Heart right ventricle (tissue), 16 donors: ENCODE results near the gene ANKRD33B. TPM values are rescaled to one million over a fixed set of nuclear protein-coding genes. Genes with fewer than 3 reads are reported as not detected.
A peak's percentile ranks its signal among the peaks of the same experiment; 100 is the strongest.

Experiments
- ATAC-seq, 8 donors: fragments of 200-7000 bp; cut with Tn5 transposase; one replicate each; pipeline ENCODE4 v1.9.1; 2020; ENCODE audit warnings: mild to moderate bottlenecking in 8 of 8, moderate library complexity in 8 of 8, moderate number of reproducible peaks in 1 of 8
- DNase-seq, 2 donors: peaks; one replicate each; pipeline ENCODE4 v3.0.0-alpha.2; 2020
- H3K27ac ChIP-seq, 10 donors: fragments of 200-600 bp; sonication (generic) in 2 of 10; one replicate each; pipeline versions ENCODE4 v1.5.0 to v1.8.0; 2020 to 2022; ENCODE audit warnings: mild to moderate bottlenecking in 3 of 10
- H3K27me3 ChIP-seq, 7 donors: fragments of 200-600 bp; one replicate each; pipeline ENCODE4 v1.8.0; 2021 to 2022; ENCODE audit warnings: mild to moderate bottlenecking in 2 of 7
- H3K36me3 ChIP-seq, 9 donors: fragments of 200-600 bp; sonication (generic) in 1 of 9; one replicate each; pipeline versions ENCODE4 v1.5.0 to v1.8.0; 2020 to 2022; ENCODE audit warnings: mild to moderate bottlenecking in 2 of 9
- H3K4me1 ChIP-seq, 9 donors: fragments of 200-600 bp; sonication (generic) in 1 of 9; one replicate each; pipeline versions ENCODE4 v1.5.0 to v1.8.0; 2020 to 2022; ENCODE audit warnings: mild to moderate bottlenecking in 4 of 9
- H3K4me3 ChIP-seq, 10 donors: fragments of 200-600 bp; sonication (generic) in 2 of 10; one replicate each; pipeline versions ENCODE4 v1.5.0 to v1.8.0; 2020 to 2022; ENCODE audit warnings: mild to moderate bottlenecking in 7 of 10, moderate library complexity in 2 of 10
- H3K9me3 ChIP-seq, 11 donors: fragments of 200-600 bp in 10 of 11; sonication (generic) in 2 of 11; one replicate each; pipeline versions ENCODE4 v1.5.0 to v1.8.0; 2013 to 2022; ENCODE audit warnings: mild to moderate bottlenecking in 2 of 11, control low read depth in 1 of 11, moderate library complexity in 1 of 11
- WGBS, 2 donors: extraction: QIAGEN DNeasy Blood & Tissue Kit; methylation state at CpG; one replicate each; pipeline ENCODE4 v1.1.7; 2013; ENCODE audit warnings: inconsistent platforms in 1 of 2; 5-methylcytosine and 5-hydroxymethylcytosine counted together
- intact Hi-C, 10 donors: fragments of 100-400 bp; cut with DNase I; formaldehyde crosslinking; loops; one replicate each; pipeline versions ENCODE4 v1.11.1 to v1.14.2; 2022
- polyA plus RNA-seq, 2 donors: library from polyadenylated mRNA; stranded (reverse); fragments of 200-250 nt; gene quantifications; one replicate each; pipeline ENCODE4 v1.2.3, GENCODE V29; 2013
- total RNA-seq, 10 donors: library from RNA; stranded (reverse); fragmentation: NEBNext Ultra II Directional in 3 of 10; extraction: Animal tissue kit (Norgen Biotek cat#: 25700) in 3 of 10; gene quantifications; one replicate each; pipeline versions ENCODE4 v1.2.1 to v1.2.4, GENCODE V29; 2021 to 2023
- TF ChIP-seq, protein P1 (sequence below), 9 donors: fragments of 200-600 bp; sonication (generic) in 2 of 9; IDR thresholded peaks; one replicate each; pipeline versions ENCODE4 v1.5.0 to v1.8.0; 2021 to 2022; ENCODE audit warnings: antibody characterized with exemption in 9 of 9, mild to moderate bottlenecking in 5 of 9, moderate library complexity in 1 of 9
- donor health status: Arrhythmogenic right ventricular cardiomyopathy.
- donor health status: ischemic (EF 13 %, LVEDD 7.1; RV severe dilation, severe dysfunction).
- donor health status: healthy with polysubstance abuse.
- donor health status: DM: no; HTN: yes; CAD: no.
- donor health status: DM: no; HTN: no; CAD: no.
- donor health status: ischemic (EF 25% LVEDD 6.9; RV normal size, moderate dysfunction).
- donor health status: ischemic (EF 25% LVEDD 5.7; RV mildly dilated, moderate dysfunction).
- donor health status: healthy.
- donor health status: DM: yes; HTN: yes; CAD: no.
- donor health status: Ischemic cardiomyopathy.
- donor health status: ischemic (EF 35%, LVEDD 5.7; RV mildly dilated, moderate dysfunction).
- donor health status: nonischemic (EF 11% LVEDD 7.7; RV severe dilation, severe dysfunction).
- donor health status: DM: yes; HTN: yes; CAD: no.
- donor health status: PGD.
- donor health status: ischemic (EF 29% LVEDD 5.4; RV normal size, mild dysfunction).
- donor health status: nonischemic (EF 23%, LVEDD 6.1; RV moderate dilation, normal function).

The ANKRD33B gene
- total and polyA plus RNA-seq, 12 donors = 0.46 to 33.0 (median 13.3) TPM

GRCh38 chr5:10704949-10705621 lies 141.2 kb downstream of the ANKRD33B start:
- H3K9me3 ChIP-seq = no peaks in the 10 kb centered on the region
- TF ChIP-seq, protein P1, sequence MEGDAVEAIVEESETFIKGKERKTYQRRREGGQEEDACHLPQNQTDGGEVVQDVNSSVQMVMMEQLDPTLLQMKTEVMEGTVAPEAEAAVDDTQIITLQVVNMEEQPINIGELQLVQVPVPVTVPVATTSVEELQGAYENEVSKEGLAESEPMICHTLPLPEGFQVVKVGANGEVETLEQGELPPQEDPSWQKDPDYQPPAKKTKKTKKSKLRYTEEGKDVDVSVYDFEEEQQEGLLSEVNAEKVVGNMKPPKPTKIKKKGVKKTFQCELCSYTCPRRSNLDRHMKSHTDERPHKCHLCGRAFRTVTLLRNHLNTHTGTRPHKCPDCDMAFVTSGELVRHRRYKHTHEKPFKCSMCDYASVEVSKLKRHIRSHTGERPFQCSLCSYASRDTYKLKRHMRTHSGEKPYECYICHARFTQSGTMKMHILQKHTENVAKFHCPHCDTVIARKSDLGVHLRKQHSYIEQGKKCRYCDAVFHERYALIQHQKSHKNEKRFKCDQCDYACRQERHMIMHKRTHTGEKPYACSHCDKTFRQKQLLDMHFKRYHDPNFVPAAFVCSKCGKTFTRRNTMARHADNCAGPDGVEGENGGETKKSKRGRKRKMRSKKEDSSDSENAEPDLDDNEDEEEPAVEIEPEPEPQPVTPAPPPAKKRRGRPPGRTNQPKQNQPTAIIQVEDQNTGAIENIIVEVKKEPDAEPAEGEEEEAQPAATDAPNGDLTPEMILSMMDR (IDR thresholded peaks at IDR 0.05) = no peak
- H3K27me3 ChIP-seq = no peaks in the 10 kb centered on the region
- peaks cover 0 to 3% (median 0%) of the 10 kb centered on the region in 9 donors for H3K36me3 ChIP-seq
- intact Hi-C loops = loop anchor here in 6 of 10 donors (5.0 to 10.0 kb wide), 6 partner anchors 50 to 1320 kb away; partner anchors contain the start of gene DAP (in 3 of the 6)
- peak in 4 of 8 donors; percentile 27 to 55 (median 46) for ATAC-seq
- H3K4me1 ChIP-seq = peaks cover 9 to 50% (median 39%) of the 10 kb centered on the region in 9 donors
- WGBS, 2 donors = 66 to 68% methylated on average over 10 of the region's 10 CpGs
- peak overlapping the region in 5 of 10 donors; percentile 16 to 54 (median 37) for H3K27ac ChIP-seq
- no peak for DNase-seq
- no peak overlapping the region for H3K4me3 ChIP-seq

GRCh38 chr5:10705747-10706146 lies 141.9 kb downstream of the ANKRD33B start:
- no peaks in the 10 kb centered on the region for H3K9me3 ChIP-seq
- H3K27me3 ChIP-seq = no peaks in the 10 kb centered on the region
- peak overlapping the region in 2 of 10 donors; percentile 16 to 54 for H3K27ac ChIP-seq
- H3K4me3 ChIP-seq = no peak overlapping the region
- intact Hi-C loops = loop anchor here in 3 of 10 donors (10.0 kb wide), 3 partner anchors 49 to 1319 kb away; no protein-coding TSS in a partner anchor
- H3K36me3 ChIP-seq = no peaks in the 10 kb centered on the region
- DNase-seq (no peak), ATAC-seq (no peak)
- TF ChIP-seq, protein P1 (IDR thresholded peaks at IDR 0.05) = no peak
- 95 to 98% methylated on average over 2 of the region's 2 CpGs for WGBS, 2 donors
- peaks cover 9 to 57% (median 39%) of the 10 kb centered on the region in 9 donors for H3K4me1 ChIP-seq

DNA sequence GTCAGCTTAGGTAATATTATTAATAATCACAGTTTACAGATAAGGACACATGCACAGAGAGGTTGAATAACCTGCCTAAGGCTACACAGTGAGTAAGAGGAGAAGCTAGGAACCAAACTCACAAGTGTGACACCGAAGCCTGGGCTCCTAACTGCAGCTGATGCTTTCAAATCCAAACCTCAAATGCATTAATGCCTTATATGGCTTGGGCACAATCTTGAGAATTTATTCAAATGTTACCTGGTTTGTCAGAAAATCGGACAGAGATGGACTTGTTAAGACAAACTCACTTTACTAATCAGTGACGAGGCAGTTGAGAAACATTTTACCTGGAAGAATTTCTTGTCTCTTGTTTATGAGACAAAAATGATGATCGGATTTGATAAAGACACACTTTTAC lies 142.5 kb downstream of the ANKRD33B start:
- no peaks in the 10 kb centered on the region for H3K36me3 ChIP-seq
- H3K4me1 ChIP-seq = peaks cover 9 to 58% (median 39%) of the 10 kb centered on the region in 9 donors
- no peak overlapping the region for H3K4me3 ChIP-seq
- ATAC-seq = no peak
- WGBS, 2 donors = 98% methylated on average over 4 of the region's 4 CpGs
- DNase-seq = no peak
- H3K27me3 ChIP-seq = no peaks in the 10 kb centered on the region
- no peaks in the 10 kb centered on the region for H3K9me3 ChIP-seq
- TF ChIP-seq, protein P1 (IDR thresholded peaks at IDR 0.05) = no peak
- no peak overlapping the region for H3K27ac ChIP-seq
- intact Hi-C loops = loop anchor here in 3 of 10 donors (10.0 kb wide), 3 partner anchors 48 to 1318 kb away; no protein-coding TSS in a partner anchor

Other genes starting within 250 kb of the ANKRD33B start
- 100 to 1,000 TPM; 169 to 210 (median 185) TPM for gene MARCHF6, start 210.4 kb upstream of the ANKRD33B start, total RNA-seq
- gene MARCHF6, start 210.4 kb upstream of the ANKRD33B start, polyA plus RNA-seq = 100 to 1,000 TPM in 1 of 2 donors, 10 to 100 TPM in 1; 30.4 to 137 TPM
- under 1 TPM in 8 of 10 donors, not detected in 2; 0.28 to 0.83 (median 0.32) TPM for gene ROPN1L, start 122.2 kb upstream of the ANKRD33B start, total RNA-seq
- under 1 TPM; 0.17 to 0.29 TPM for gene ROPN1L, start 122.2 kb upstream of the ANKRD33B start, polyA plus RNA-seq
- 10 to 100 TPM; 20.6 to 52.5 (median 28.0) TPM for gene DAP, start 197.2 kb downstream of the ANKRD33B start, total RNA-seq
- 10 to 100 TPM; 14.2 to 47.8 TPM for gene DAP, start 197.2 kb downstream of the ANKRD33B start, polyA plus RNA-seq